Tongue (tissue), 2 donors: ENCODE results near the gene CHAF1B. TPM values are rescaled to one million over a fixed set of nuclear protein-coding genes. Genes with fewer than 3 reads are reported as not detected.
A peak's percentile ranks its signal among the peaks of the same experiment; 100 is the strongest.

ENCODE experiments used
- DNase-seq: peaks from one replicate; pipeline ENCODE4 v3.0.0-alpha.2; 2015
- total RNA-seq: library from RNA; depleted of rRNA; stranded (reverse); fragments of >200 nt; gene quantifications from one replicate; pipeline ENCODE4 v1.2.3, GENCODE V29; 2014

The CHAF1B gene
- total RNA-seq, 1 donor from 2014 or later: 2.4 TPM

- DNase-seq: no peak
Measured at GRCh38 chr21:36428761-36429432, 43.7 kb downstream of the CHAF1B start.

GRCh38 chr21:36429947-36430546 lies 44.9 kb downstream of the CHAF1B start:
- peak; percentile 76 for DNase-seq

GRCh38 chr21:36430841-36431240 lies 45.6 kb downstream of the CHAF1B start:
- DNase-seq: no peak

- DNase-seq: no peak
Measured at GRCh38 chr21:36431252-36431651, 46.1 kb downstream of the CHAF1B start.

- no peak for DNase-seq
Measured at GRCh38 chr21:36433059-36433709, 48.0 kb downstream of the CHAF1B start.

GRCh38 chr21:36434144-36434543 lies 49.0 kb downstream of the CHAF1B start:
- no peak for DNase-seq

- no peak for DNase-seq
Measured at GRCh38 chr21:36436829-36437744, 51.9 kb downstream of the CHAF1B start.

GRCh38 chr21:36437745-36438128 lies 52.5 kb downstream of the CHAF1B start:
- DNase-seq: no peak

GRCh38 chr21:36441715-36442114 lies 56.5 kb downstream of the CHAF1B start:
- no peak for DNase-seq

- DNase-seq: no peak
Measured at GRCh38 chr21:36446301-36446700, 61.1 kb downstream of the CHAF1B start.

GRCh38 chr21:36450511-36450910 lies 65.3 kb downstream of the CHAF1B start:
- DNase-seq: no peak

- DNase-seq: no peak
Measured at GRCh38 chr21:36451506-36451905, 66.3 kb downstream of the CHAF1B start.

- no peak for DNase-seq
Measured at GRCh38 chr21:36452281-36452825, 67.2 kb downstream of the CHAF1B start.

- DNase-seq: no peak
Measured at GRCh38 chr21:36454093-36454531, 68.9 kb downstream of the CHAF1B start.

GRCh38 chr21:36454706-36455105 lies 69.5 kb downstream of the CHAF1B start:
- DNase-seq: no peak

- DNase-seq: no peak
Measured at GRCh38 chr21:36456729-36457414, 71.7 kb downstream of the CHAF1B start.

- DNase-seq: no peak
Measured at GRCh38 chr21:36459098-36459497, 73.9 kb downstream of the CHAF1B start.

- DNase-seq: no peak
Measured at GRCh38 chr21:36460866-36461265, 75.7 kb downstream of the CHAF1B start.

- DNase-seq: no peak
Measured at GRCh38 chr21:36461277-36461917, 76.2 kb downstream of the CHAF1B start.

- DNase-seq: peak; percentile 27
Measured at GRCh38 chr21:36461918-36462486, 76.8 kb downstream of the CHAF1B start.

- DNase-seq: no peak
Measured at GRCh38 chr21:36463204-36463603, 78.0 kb downstream of the CHAF1B start.
